Left ventricle myocardium superior (tissue), 1 donor: Measurements from ENCODE around the gene P3H4. TPM values are rescaled to one million over a fixed set of nuclear protein-coding genes. Genes with fewer than 3 reads are reported as not detected.

Source experiments
- ATAC-seq: fragments of 200-7000 bp; cut with Tn5 transposase; one replicate; pipeline ENCODE4 v1.9.1; 2020; ENCODE audit warnings: mild to moderate bottlenecking, moderate library complexity
- DNase-seq: peaks from one replicate; pipeline ENCODE4 v3.0.0-alpha.2; 2020
- intact Hi-C: fragments of 100-400 bp; cut with micrococcal nuclease; formaldehyde crosslinking; loops from one replicate; pipeline ENCODE4 v1.11.0; 2022
- total RNA-seq: library from RNA; stranded (reverse); fragmentation: NEBNext Ultra II Directional; extraction: Animal tissue kit (Norgen Biotek cat#: 25700); gene quantifications from one replicate; pipeline ENCODE4 v1.2.1, GENCODE V29; 2021
- donor health status: DM: no; HTN: yes; CAD: no; lungs with severe emphysema.

Gene P3H4
- total RNA-seq, 1 donor from 2014 or later = 7.0 TPM

DNA sequence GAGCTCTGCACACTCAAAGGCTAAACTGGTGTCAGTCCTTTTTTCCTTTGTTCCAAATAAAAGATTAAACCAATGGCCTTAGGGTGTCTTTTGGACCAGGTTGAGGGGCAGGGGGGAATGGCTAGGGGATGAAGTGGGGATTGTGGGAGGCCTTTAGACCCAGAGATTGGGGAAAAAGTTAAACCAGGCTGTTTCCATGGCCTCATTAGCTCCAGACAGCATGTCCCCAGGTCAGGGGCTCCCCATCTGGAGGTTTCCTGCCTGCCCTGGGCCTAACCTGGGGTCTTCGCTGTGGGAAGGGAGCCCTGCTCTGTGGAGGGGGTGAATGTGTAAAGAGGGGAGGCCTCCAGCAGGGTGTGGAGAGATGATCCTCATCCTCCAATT, 11.4 kb upstream of the P3H4 start:
- ATAC-seq (no peak), DNase-seq (no peak)
- intact Hi-C loops = no loop called here

DNA sequence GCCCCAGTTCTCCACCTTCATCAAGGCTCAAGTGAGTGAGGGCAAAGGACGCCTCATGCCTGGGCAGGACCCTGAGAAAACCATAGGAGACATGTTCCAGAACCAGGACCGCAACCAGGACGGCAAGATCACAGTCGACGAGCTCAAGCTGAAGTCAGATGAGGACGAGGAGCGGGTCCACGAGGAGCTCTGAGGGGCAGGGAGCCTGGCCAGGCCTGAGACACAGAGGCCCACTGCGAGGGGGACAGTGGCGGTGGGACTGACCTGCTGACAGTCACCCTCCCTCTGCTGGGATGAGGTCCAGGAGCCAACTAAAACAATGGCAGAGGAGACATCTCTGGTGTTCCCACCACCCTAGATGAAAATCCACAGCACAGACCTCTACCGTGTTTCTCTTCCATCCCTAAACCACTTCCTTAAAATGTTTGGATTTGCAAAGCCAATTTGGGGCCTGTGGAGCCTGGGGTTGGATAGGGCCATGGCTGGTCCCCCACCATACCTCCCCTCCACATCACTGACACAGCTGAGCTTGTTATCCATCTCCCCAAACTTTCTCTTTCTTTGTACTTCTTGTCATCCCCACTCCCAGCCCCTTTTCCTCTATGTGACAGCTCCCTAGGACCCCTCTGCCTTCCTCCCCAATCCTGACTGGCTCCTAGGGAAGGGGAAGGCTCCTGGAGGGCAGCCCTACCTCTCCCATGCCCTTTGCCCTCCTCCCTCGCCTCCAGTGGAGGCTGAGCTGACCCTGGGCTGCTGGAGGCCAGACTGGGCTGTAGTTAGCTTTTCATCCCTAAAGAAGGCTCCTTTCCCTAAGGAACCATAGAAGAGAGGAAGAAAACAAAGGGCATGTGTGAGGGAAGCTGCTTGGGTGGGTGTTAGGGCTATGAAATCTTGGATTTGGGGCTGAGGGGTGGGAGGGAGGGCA, 10.7 kb upstream of the P3H4 start:
- DNase-seq (no peak), ATAC-seq (no peak)
- intact Hi-C loops = no loop called here

DNA sequence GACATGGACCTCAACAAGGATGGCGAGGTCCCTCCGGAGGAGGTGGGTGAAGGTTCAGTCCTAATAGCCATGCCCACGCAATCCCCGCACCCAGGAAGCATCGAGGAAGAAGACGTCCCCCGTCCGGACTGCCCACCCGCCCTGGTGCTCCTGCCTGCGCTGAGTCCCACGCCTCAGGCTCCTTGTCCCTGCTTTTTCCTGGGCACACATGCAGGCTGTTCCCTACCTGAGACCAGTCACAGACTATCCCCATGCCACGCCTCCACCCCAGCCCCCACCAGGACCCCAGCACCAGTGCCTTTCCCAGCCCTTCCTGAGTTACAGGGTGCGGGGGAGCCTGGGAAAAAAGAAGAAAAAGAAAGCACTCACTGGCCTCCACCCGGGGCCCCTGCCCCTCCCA, 10.0 kb upstream of the P3H4 start:
- DNase-seq = no peak
- ATAC-seq = no peak
- intact Hi-C loops = no loop called here

DNA sequence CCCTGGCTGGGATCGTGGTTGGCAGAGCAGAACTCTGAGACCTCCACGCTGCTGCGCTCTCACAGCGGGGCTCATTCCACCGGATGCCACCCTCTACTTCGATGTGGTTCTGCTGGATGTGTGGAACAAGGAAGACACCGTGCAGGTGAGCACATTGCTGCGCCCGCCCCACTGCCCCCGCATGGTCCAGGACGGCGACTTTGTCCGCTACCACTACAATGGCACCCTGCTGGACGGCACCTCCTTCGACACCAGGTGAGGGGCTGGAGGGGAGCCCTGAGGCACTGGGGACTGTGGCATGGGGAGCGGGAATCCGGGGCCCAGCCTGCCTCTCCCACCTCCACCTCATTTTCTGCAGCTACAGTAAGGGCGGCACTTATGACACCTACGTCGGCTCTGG, 6.3 kb upstream of the P3H4 start:
- no peak for DNase-seq
- intact Hi-C loops = no loop called here
- ATAC-seq = no peak

DNA sequence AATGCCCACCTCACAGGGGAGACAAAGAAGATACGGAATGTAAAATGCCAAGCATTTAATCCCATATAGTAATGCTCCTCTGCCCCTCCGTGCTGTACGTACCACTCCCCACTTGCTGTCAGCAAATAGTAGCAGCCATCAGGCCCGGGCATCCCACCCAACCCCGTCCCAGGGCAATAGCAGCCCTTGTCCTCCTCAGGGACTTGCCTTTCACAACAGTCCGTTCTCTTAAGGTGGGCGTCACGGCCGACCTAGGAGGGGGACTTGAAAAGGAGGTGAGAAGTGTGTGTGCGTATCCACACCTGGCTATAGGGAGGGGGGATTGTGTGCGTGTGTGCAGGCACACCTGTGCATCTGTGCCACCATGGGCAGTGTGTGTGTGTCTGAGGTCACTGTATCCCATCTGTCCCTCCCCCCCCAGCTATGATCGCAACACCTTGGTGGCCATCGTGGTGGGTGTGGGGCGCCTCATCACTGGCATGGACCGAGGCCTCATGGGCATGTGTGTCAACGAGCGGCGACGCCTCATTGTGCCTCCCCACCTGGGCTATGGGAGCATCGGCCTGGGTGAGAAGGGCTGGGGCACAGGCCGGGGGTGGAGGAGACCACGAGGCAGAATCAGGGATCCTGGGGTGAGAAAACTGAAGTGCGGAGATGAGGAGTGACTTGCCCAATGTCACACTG, 5.0 kb upstream of the P3H4 start:
- no peak for DNase-seq
- intact Hi-C loops = no loop called here
- ATAC-seq = no peak

DNA sequence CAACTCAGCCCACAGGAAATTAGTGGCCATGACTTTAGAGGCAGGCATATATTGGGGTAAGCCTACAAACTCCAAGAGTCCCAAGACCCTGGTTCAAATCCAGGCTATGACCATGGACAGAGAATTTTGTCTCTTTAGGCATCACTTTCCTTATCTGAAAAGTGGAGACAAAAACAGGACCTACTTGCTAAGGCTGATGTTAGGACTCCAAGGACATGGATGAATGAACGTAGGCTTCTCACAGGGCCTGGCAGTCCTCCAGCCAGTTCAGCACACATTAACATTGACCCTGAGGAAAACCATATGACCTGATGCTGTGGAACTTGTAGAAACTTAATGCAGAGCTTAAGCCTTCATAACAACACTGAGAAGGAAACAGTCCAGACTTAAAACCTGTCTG, 2.4 kb upstream of the P3H4 start:
- ATAC-seq (no peak), DNase-seq (no peak)
- intact Hi-C loops = no loop called here

DNA sequence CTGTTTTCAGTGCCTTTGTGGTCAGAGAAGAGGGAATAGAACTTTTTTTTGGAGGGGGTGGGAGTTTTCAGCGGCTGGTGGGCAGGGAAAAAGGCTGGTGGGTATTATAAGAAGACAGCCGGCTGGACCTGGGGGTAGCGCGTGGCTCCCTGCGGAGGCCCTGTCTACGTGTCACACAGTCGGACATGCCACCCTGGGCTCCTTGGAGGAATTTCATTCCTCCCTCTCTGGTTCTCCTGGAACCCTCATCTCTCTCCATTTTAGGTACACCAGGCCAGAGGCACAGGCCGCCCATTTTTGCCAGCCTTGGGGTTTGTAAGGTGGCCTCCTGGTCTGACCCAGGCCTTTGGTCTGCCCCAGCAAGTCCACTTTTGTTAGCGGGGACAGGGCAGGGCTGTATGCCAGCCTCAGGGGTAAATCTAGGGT, 2.0 kb upstream of the P3H4 start:
- ATAC-seq (no peak), DNase-seq (no peak)
- intact Hi-C loops = no loop called here

DNA sequence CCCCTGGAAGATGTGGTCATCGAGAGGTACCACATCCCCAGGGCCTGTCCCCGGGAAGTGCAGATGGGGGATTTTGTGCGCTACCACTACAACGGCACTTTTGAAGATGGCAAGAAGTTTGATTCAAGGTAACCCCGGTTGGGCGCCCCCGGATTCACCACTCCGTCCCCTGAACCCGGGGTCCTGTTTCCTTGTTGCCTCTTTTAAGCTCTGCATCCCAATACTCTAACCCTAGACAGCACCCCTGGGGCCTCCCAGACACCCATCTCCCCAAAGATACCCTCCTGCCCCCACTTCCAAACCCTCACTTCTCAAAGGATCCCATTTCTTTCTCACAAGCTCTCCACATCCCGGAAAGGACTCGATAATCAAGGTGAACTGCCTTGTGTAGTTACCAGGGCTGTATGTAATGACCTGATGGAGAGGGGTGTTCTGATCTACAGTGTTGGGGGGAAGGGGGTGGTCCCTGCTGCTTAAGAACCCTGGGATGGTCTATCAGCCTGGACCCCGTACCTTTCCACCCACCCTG, 1.5 kb upstream of the P3H4 start:
- intact Hi-C loops = no loop called here
- no peak for ATAC-seq
- no peak for DNase-seq

DNA sequence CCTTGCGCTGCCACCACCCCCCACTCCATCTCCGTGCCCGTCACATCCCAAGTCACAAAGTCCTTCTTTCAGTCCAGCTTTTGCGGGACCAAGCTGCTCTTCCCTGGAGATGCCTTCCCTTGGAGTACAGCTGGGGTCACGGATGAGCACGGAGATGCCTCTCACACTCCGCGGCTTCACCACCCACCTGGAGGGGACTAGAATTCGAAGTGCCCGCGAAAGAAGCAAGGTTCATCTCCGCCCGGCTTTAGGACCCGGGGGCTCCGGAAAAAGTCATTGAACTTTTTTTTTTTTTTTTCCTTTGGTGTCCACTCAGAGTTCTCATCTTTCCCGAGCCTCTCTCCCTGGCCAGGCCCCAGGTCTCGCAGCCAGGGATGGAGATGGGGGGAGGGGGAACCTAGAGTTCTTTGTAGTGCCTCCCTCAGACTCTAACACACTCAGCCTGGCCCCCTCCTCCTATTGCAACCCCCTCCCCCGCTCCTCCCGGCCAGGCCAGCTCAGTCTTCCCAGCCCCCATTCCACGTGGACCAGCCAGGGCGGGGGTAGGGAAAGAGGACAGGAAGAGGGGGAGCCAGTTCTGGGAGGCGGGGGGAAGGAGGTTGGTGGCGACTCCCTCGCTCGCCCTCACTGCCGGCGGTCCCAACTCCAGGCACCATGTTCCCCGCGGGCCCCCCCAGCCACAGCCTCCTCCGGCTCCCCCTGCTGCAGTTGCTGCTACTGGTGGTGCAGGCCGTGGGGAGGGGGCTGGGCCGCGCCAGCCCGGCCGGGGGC, 817 bp upstream of the P3H4 start, which contains the start of gene FKBP10:
FKBP10 (plus strand) TSS at position 624 of the 771 bp plus-strand sequence; CDS start at position 655, 31 bp downstream.
- DNase-seq (peak; percentile 75), ATAC-seq (peak; percentile 65)
- intact Hi-C loops = no loop called here

DNA sequence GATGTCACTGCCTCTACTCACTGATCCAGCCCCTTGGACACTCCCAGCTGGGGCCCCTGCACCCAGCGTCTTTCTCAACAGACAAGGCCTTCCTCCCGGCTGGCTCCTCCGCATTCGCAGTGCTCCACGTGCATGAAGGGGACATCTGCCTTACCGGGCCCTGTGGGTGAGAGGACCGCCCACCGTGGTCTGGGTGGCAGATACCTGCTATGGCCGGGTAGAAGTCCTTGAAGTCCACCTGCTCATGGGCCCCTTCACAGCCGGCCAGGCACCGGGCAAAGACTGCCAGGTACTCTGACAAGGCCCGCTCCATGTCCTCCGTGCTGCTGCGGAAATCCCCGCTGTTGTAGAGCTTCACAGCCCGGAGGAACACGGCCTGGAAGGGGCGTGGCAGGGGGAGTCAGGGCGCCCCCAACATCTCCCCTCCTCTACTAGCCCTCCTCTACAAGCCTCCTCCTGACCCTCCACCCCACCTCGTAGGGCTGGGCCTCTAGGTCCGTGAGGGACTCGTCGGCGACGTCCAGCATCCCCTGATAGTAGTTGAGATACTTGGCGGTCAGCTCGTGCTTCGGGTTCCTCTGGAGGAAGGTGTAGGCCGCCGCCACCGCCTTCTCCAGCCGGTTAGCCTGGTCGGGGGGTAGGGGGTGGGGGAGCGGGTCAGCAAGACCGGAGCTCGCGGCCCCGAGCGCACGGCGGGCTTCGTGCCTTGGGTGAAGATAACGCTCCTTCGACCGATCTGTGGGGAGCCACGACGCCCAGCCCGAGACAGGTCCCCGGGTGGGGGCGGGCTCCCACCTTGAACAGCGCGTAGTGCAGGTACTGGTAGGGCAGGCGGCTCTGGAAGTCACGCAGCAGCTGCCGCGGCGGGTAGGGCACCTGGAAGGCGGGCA, 845 bp downstream of the P3H4 start:
- intact Hi-C loops = no loop called here
- ATAC-seq = no peak

DNA sequence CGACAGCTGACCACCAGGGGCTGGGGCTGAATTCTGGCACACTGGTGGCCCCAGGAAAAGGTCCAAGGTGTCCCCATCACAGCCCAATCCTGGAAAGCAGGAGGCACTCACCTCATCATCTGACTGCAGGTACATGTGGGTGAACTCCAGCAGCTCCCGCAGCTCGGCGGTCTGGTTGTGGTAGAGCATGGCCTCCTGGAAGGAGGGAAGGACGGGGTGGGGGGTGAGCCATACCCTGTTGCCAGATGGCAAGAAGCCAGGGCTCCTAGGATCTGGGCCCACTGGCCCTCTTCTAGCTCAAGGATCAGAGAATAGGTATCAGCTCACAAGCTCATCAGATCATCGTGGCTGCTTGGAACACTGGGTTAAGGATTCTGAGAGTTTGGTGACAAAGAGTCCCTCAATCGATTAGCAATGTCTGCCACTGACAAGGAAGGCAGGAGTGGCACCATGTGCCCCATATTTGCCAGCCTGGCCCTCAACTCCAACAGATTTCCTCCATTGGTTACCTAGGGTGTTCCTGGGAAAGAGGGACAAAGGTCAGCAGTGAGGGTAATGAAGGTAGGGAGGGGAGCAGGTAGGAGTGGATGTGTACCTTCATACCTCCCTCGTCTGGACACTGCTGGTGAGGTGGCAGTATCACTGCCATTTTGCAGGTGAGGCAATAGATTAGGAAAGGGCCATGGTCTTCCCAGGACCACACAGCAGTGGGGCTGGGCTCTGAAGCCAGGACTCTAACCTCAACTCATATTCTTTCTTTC, 4.9 kb downstream of the P3H4 start:
- no peak for DNase-seq
- ATAC-seq = no peak
- intact Hi-C loops = no loop called here

More for the DNA sequence above, 845 bp downstream of the P3H4 start:
- no peak for DNase-seq

DNA sequence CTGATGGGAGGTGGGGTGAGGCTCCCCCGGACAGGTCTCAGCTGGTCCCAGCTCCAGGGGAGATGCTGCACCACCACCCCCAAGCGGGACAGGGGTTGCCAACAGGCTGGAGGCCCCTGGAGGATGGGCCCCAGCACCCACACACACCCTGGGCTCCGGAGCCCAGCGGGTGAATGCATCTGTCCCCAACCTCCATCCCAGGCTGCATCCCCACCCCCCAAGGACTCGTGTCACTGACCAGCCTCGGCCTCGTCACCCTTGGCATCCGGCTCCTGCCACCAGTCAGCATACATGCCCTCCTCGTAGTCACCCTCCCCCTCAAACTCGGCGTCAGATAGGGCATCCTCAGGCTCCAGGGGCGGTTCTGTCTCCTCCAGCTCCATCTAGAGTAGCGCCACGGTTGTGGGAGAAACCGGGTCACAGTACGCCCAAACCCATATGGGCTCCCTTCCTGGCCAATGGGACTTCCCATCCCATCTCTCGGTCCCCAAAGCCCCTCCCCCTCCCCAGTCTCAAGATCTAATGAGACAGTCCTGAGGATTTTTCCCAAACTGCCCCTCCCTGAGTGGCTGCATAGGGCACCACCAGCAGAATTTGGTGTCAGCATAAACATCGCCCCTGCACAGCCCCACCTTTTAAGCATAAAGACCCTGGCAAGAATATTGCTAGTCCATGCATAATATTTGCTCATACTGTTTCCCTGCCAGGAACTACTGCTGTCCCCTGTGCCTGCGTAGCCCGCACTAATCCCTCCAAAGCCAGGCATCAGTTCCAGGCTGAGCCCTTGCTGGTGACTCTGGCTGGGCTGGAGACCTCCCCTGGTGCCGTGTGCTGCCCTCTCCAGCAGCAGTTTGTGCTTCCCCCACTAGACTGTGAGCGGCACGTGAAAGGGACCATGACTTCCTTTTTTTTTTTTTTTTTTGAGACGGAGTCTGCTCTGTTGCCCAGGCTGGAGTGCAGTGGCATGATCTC, 8.4 kb downstream of the P3H4 start:
- ATAC-seq (no peak), DNase-seq (no peak)
- intact Hi-C loops = no loop called here

DNA sequence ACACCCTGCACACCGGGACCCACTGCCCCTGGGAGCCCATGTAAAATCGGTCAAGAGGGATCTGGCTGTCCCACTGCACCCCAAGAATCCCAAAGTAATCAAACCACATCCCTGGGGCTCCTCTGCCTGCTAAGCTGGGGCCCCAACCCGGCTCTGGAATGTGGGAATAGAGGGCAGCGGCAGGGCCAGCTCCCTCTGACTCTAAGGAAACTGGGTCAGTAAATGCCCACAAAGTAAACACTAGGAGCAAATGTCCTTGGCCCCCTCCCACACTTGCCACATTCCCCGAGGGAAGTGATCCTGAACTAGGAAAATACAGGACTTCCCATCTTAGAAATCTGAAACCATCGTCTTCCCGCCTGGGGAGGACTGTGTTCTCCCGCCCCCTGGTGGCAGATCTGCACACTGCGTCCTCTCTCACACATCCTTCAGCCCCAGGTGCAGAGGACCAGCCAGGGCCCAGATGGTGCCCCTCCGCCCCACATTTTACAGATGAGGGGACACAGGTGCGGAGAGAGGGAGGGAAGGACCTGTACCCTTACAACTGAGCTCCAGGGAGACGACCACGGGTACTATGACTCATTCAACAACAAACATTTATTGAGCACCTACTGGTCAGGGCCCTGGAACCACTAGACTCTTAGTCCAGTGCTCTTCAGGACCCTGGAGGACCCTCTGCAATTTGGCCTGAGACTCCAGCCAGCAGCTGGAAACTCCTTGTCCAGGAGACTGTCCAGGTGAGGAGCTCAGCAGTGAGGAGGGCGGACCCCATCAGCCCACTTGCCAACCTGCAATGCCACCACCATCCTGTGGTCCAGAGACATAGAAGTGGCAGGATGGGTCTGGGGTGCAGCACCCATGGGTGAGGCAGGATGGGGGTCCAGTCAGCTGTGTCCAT, 10.1 kb downstream of the P3H4 start:
- peak; percentile 90 for DNase-seq

DNA sequence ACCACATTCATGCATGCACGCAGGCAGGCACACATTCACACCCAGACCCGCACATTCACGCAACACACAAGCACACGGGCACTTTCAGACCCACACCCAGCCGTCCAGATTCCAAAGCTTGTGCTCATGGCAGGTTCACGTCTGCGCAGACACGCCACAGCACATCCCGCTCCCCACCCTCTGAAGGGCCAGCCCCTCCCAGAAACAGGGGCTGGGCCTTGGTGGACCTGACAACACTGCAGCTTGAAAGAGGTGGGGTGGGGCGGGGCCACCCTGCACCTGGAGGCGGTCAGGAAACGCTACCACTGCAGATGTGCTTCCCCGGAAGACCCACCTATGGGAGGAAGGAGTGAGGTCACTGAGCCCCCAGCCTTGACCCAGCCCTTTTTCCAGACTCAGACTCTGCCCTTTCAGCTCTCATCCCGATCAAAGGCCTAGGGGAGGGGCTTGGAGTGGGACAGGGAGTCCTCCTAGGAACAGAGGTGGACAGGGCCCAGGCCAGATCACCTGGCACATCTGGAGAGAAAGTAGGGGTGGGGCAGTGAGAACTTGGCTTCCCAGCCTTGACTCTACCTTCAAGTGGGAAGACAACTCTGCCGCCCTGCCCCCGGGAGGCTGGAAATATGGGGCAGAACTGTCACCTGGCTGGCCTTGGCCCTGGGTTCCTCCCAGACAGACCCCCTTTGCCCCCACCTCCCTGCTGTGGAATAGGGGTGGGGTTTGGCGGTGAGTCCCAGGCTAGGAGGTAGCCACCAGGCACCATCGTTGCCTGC, 11.0 kb downstream of the P3H4 start:
- peak; percentile 40 for ATAC-seq
- intact Hi-C loops = loop anchor here (2.0 kb wide), 1 partner anchor 62 kb away; no protein-coding TSS in a partner anchor
- no peak for DNase-seq

More for the DNA sequence above, 10.1 kb downstream of the P3H4 start:
- ATAC-seq = peak; percentile 88
- intact Hi-C loops = loop anchor here (2.0 kb wide), 1 partner anchor 63 kb away; no protein-coding TSS in a partner anchor

DNA sequence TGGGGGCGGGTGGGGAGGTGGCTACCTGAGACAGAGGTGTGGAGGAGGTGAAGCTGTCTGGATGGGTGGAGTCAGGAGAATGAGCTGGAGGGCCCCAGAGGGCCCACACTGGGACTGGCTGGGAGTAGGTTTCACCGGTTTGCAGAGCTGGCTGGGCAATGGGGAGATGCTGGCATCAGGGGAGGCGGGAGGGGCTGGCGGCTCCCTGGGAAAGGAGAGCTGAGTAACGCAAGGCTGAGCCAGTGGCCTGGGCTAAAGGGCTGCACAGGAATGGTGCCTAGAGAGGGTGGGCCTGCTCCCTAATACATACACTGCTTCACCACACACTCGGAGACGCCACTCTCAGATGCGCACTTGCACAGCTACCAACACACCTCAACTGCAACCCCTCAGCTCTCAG, 12.4 kb downstream of the P3H4 start:
- ATAC-seq = no peak
- DNase-seq = no peak
- intact Hi-C loops = no loop called here
